Measurements from ENCODE around the gene SPTLC1.
"Not testable (repeated sequence)": the region's sequence is repeated elsewhere in the genome, so short reads cannot be mapped to it uniquely, and the experiment has no call there.

SPTLC1 gene

DNA sequence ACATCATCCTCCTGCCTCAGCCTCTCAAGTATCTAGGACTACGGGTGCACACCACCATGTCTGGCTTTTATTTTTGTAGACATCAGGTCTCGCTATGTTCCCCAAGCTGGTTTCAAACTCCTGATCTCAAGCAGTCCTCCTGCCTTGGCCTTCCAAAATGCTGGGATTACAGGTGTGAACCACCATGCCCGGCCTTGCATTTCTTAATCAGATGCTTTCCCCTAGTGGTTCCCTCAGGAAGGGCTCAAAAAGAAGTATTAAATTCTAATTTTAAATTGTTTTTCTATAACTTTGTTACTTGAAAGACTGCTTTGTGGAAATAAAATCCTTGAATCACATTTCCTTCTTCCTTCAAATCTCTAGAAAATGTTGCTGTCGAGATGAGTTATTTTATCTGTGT lies 85.7 kb downstream of the SPTLC1 start:
- DNase-seq = no peak

- no peak for DNase-seq
Observed at GRCh38 chr9:92026206-92027002, 88.8 kb downstream of the SPTLC1 start.

GRCh38 chr9:92021785-92022541 lies 93.2 kb downstream of the SPTLC1 start:
- DNase-seq = not testable (repeated sequence)

- DNase-seq = no peak
Observed at GRCh38 chr9:92019658-92020057, 95.6 kb downstream of the SPTLC1 start.

- no peak for DNase-seq
Observed at GRCh38 chr9:92010705-92011536, 104.3 kb downstream of the SPTLC1 start.

- DNase-seq = not testable (repeated sequence)
Observed at GRCh38 chr9:92010253-92010652, 105.0 kb downstream of the SPTLC1 start.

DNA sequence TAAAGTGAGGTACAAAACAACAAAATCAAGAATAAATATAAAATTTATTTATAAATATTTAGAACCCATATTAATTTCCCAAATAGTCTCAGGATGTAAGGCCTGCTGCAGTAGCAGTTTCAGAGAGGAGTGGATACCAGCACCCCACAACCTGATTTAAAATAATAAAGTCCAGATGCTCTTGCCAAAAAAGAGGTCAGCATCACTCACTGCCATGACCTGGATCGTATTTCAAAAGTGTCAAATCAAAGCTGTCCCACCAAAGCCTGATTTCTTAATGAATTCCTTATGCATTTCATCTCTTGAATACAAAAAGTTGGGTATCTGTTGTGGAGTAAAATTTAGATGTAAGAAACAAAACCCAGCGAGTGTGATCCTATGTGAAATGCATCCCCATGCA lies 107.2 kb downstream of the SPTLC1 start:
- no peak for DNase-seq

- DNase-seq = no peak
Observed at GRCh38 chr9:92004045-92004392, 111.2 kb downstream of the SPTLC1 start.

GRCh38 chr9:92003308-92004044 lies 111.7 kb downstream of the SPTLC1 start:
- DNase-seq = no peak

DNA sequence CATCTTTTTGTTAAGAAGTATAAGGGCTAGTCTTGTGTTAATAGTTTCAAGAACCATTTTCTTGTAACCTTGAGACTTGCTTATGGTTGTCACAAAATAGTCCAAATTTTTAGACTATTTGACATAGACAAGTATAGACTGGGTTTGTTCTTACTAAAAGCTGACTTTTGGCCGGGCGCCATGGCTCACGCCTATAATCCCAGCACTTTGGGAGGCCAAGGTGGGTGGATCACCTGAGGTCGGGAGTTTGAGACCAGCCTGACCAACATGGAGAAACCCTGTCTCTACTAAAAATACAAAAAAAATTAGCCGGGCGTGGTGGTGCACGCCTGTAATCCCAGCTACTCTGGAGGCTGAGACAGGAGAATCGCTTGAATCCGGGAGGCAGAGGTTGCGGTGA lies 113.3 kb downstream of the SPTLC1 start:
- DNase-seq = not testable (repeated sequence)

- no peak for DNase-seq
Observed at GRCh38 chr9:92001244-92001643, 114.0 kb downstream of the SPTLC1 start.

GRCh38 chr9:91995000-91995655 lies 120.1 kb downstream of the SPTLC1 start:
- DNase-seq = no peak

DNA sequence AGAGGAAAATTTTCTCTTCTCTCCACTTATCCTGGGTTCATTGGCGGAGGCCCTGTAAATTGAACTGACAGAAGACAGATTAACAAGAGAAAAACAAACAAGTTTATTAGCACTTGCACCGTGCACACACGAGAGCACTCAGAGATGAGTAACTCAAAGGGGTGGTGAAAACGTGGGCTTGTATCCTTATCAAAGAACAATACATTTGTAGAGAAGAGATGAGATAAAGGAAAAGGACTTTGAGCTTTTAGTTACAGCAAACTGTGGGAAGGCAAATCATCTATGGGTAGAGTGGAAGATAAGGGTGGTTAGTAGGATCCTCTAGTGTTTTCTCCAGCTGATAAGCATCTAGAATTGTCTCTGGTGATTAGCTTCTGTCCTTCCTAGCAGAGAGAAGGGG lies 120.8 kb downstream of the SPTLC1 start:
- DNase-seq = no peak

DNA sequence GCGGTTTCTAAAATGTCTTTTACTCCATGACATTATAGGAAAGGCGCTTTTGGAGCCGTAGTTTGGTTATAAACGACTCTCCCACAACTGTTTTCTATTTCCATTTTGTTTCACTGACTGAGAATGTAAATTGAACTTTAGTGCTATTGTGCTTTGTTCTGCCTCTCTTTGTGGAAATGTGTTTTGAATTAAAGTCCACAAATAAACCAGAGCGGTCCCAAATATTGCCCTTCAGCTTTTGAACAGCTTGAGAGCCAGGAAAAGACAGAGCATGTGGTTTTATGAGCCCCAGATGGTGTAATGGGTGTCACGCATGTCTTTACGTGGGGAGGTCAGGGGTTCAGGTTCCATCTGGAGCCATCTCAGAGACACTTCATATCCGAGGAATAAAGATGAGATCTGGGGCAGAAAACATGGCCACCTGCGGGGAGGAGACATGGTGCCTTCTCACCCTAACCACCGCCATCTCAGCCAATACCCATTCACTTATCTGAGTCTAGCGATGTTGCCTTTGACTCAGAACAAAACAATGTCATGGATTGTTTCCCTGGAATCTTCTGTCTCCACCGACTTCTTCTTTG lies 122.7 kb downstream of the SPTLC1 start:
- no peak for DNase-seq

DNA sequence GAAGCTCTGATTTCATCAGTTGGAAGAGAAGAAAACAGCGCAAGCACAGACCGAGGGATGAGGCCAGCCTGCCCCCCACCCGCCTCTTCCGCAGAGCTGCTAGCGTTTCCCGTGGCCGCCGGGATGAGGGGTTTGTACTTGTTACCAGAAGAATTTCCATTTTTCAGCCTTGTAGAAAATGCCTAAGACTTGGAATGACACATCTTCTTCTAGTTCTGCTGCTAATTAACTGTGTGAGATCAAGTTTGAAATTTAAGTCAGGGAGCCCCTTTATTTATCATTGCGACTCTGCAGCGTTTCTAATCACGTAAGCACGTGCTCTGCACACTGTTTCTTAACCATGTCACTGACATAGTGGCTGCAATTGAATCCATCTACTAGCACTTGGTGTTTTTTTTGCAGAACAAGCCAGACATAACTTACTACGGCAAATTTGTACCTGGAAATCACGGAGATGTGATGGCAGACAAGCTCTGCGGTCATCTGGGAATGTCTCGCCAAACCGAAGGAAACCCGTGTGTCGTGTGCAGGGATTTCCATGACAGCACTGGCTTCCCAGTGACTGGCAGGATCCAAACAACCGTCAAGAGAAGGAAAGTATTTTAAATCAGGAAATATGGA lies 123.4 kb downstream of the SPTLC1 start:
- no peak for DNase-seq

DNA sequence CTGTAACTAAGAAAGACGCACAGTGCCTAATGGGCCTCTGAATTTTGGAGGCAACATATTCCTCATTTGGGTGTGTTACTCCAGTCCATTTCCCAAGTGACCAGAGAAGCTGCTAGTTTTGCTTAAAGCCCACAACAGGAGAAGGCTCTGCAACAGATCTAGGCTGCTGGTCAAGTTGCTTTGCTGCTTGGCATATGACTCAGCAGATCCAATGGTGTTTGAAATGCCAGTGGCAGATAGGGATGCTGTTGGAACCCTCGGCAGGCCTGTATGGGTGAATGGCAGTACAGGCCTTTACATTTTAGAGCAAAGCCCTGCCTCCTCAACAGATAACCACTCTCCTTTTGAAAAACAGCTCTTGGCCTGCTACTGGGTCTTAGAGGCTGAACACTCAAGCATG lies 129.0 kb downstream of the SPTLC1 start:
- DNase-seq = no peak

DNA sequence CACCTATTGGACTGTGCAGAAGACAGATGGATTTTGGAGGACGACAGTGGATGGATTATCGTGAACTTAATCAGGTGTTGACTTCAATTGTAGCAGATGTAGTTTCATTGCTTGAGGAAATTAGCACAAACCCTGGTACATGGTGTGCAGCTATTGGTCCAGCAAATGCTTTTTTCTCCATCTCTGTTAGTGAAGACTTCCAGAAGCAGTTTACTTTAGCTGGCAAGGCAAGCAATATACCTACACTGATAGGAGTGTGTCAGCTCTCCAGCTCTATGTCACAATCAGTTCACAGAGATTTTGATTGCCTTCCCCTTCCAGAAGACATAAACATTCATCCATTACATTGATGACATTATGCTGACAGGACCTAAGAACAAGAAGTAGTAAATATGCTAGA lies 129.5 kb downstream of the SPTLC1 start:
- DNase-seq = no peak

All from AML-193 (cell line).